Measurements from ENCODE around the gene ODAD2. TPM values are rescaled to one million over a fixed set of nuclear protein-coding genes. Genes with fewer than 3 reads are reported as not detected.

ODAD2 gene
- total RNA-seq, 1 donor: 0.72 TPM

DNA sequence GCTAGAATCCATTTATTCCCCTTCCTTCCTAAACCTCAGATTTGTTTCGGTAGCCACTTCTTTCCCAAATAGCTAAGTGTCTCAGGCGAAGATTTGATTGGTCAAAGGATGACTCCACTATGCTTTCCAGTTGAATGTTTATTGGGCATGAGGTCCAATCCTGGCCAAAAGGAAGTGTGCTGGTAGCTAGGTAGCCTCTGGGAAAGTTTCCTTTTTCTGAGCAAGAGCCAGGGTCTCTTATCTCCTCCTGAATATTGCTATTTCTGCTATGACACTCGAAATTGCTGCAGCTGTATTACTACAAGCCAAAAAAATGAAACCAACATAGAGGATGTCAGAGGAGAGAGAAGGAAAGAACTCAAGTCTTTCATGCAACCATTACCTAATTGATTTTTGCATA is 199.8 kb downstream of the ODAD2 start:
- H3K27ac ChIP-seq (ENCODE audit: low read depth, low read length): no peak overlapping the region
- H3K4me2 ChIP-seq (ENCODE audit: insufficient read depth, low read length): no peak overlapping the region
- H2AFZ ChIP-seq (ENCODE audit: low read length): no peak overlapping the region
- no peaks in the 10 kb centered on the region for H4K20me1 ChIP-seq (ENCODE audit: insufficient read depth, low read length)
- no peak overlapping the region for H3K4me3 ChIP-seq (ENCODE audit: insufficient read depth, low read length)
- H3K9me3 ChIP-seq (ENCODE audit: low read depth, low read length): no peaks in the 10 kb centered on the region
- H3K4me1 ChIP-seq (ENCODE audit: insufficient read depth, low read length): no peaks in the 10 kb centered on the region
- TF ChIP-seq, protein P1, sequence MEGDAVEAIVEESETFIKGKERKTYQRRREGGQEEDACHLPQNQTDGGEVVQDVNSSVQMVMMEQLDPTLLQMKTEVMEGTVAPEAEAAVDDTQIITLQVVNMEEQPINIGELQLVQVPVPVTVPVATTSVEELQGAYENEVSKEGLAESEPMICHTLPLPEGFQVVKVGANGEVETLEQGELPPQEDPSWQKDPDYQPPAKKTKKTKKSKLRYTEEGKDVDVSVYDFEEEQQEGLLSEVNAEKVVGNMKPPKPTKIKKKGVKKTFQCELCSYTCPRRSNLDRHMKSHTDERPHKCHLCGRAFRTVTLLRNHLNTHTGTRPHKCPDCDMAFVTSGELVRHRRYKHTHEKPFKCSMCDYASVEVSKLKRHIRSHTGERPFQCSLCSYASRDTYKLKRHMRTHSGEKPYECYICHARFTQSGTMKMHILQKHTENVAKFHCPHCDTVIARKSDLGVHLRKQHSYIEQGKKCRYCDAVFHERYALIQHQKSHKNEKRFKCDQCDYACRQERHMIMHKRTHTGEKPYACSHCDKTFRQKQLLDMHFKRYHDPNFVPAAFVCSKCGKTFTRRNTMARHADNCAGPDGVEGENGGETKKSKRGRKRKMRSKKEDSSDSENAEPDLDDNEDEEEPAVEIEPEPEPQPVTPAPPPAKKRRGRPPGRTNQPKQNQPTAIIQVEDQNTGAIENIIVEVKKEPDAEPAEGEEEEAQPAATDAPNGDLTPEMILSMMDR (IDR thresholded peaks at IDR 0.05; ENCODE audit: extremely low read depth, low read depth, low read length): no peak
- H3K79me2 ChIP-seq (ENCODE audit: insufficient read depth, low read length): no peaks in the 10 kb centered on the region
- peaks cover 14% of the 10 kb centered on the region for H3K27me3 ChIP-seq (ENCODE audit: insufficient read depth, low read length)
- DNase-seq (ENCODE audit: insufficient read length, low spot score, missing footprints): no peak
- H3K36me3 ChIP-seq (ENCODE audit: insufficient read depth, low read length): no peaks in the 10 kb centered on the region

DNA sequence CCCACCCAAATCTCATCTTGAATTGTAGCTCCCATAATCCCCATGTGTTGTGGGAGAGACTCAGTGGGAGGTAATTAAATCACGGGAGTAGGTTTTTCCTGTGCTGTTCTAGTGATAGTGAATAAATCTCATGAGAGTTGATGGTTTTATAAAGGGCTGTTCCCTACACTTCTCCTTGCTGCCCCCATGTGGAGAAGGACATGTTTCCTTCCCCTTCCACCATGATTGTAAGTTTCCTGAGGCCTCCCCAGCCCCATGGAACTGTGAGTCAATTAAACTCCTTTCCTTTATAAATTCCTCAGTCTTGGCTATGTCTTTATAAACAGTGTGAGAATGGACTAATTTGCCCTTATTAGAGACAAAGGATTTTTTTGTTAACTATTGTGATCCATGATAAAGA is 204.7 kb downstream of the ODAD2 start:
- H3K4me2 ChIP-seq (ENCODE audit: insufficient read depth, low read length): no peak overlapping the region
- no peaks in the 10 kb centered on the region for H4K20me1 ChIP-seq (ENCODE audit: insufficient read depth, low read length)
- H3K9me3 ChIP-seq (ENCODE audit: low read depth, low read length): no peaks in the 10 kb centered on the region
- H2AFZ ChIP-seq (ENCODE audit: low read length): no peak overlapping the region
- H3K79me2 ChIP-seq (ENCODE audit: insufficient read depth, low read length): no peaks in the 10 kb centered on the region
- H3K4me3 ChIP-seq (ENCODE audit: insufficient read depth, low read length): no peak overlapping the region
- peaks cover 3% of the 10 kb centered on the region for H3K4me1 ChIP-seq (ENCODE audit: insufficient read depth, low read length)
- H3K27ac ChIP-seq (ENCODE audit: low read depth, low read length): no peak overlapping the region
- TF ChIP-seq, protein P1 (IDR thresholded peaks at IDR 0.05; ENCODE audit: extremely low read depth, low read depth, low read length): peak; percentile 35
- peaks cover 10% of the 10 kb centered on the region for H3K27me3 ChIP-seq (ENCODE audit: insufficient read depth, low read length)
- H3K36me3 ChIP-seq (ENCODE audit: insufficient read depth, low read length): no peaks in the 10 kb centered on the region
- DNase-seq (ENCODE audit: insufficient read length, low spot score, missing footprints): no peak

DNA sequence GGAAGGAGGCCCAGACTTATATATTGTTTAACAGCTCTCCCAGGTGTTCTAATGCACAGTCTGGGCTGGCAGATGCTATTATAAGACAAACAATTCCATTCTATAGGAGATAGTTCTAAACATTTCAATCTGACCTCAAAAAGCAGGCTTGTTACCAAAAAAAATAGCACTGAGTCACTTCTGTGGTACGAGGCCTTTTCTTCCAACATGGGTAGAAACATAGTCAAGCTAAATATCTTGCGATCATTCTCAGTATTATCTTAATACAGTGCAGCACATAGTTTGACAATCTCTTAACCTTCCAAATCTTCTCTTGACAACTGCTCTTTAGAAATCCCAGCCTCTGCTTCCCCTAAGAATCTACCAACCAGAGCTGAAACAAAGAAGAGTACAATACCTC is 206.7 kb downstream of the ODAD2 start:
- peaks cover 8% of the 10 kb centered on the region for H3K27me3 ChIP-seq (ENCODE audit: insufficient read depth, low read length)
- no peak overlapping the region for H3K4me2 ChIP-seq (ENCODE audit: insufficient read depth, low read length)
- H3K27ac ChIP-seq (ENCODE audit: low read depth, low read length): no peak overlapping the region
- no peaks in the 10 kb centered on the region for H3K36me3 ChIP-seq (ENCODE audit: insufficient read depth, low read length)
- DNase-seq (ENCODE audit: insufficient read length, low spot score, missing footprints): no peak
- H3K4me1 ChIP-seq (ENCODE audit: insufficient read depth, low read length): peaks cover 3% of the 10 kb centered on the region
- H2AFZ ChIP-seq (ENCODE audit: low read length): no peak overlapping the region
- H3K9me3 ChIP-seq (ENCODE audit: low read depth, low read length): no peaks in the 10 kb centered on the region
- H4K20me1 ChIP-seq (ENCODE audit: insufficient read depth, low read length): no peaks in the 10 kb centered on the region
- no peaks in the 10 kb centered on the region for H3K79me2 ChIP-seq (ENCODE audit: insufficient read depth, low read length)
- TF ChIP-seq, protein P1 (IDR thresholded peaks at IDR 0.05; ENCODE audit: extremely low read depth, low read depth, low read length): no peak
- no peak overlapping the region for H3K4me3 ChIP-seq (ENCODE audit: insufficient read depth, low read length)

DNA sequence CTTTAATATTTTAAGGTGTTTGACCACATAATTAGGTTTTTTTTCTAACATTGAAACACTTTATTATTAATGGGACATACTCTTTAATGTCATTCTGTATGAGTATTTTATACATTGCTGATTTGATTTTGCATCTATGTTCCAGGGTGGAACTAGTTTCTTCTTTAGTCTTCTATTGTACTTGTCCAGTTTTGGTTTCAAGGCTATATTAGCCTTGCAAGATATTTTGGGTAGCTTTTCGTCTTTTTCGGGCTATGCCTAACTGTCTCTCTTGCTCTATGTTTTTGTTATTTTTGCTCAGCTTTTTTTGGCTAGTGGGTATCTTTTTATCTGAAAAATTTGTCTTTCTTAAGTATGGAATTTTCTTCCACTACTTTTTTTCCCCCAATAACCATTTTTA is 214.6 kb downstream of the ODAD2 start:
- TF ChIP-seq, protein P1 (IDR thresholded peaks at IDR 0.05; ENCODE audit: extremely low read depth, low read depth, low read length): no peak
- Histone ChIP-seq H3K27me3 (ENCODE audit: insufficient read depth, low read length) (peaks cover 4% of the 10 kb centered on the region), H2AFZ (ENCODE audit: low read length) (no peak overlapping the region), H3K4me3 (ENCODE audit: insufficient read depth, low read length) (no peak overlapping the region), H3K36me3 (ENCODE audit: insufficient read depth, low read length) (no peaks in the 10 kb centered on the region), H3K4me1 (ENCODE audit: insufficient read depth, low read length) (no peaks in the 10 kb centered on the region), H3K9me3 (ENCODE audit: low read depth, low read length) (no peaks in the 10 kb centered on the region), H4K20me1 (ENCODE audit: insufficient read depth, low read length) (no peaks in the 10 kb centered on the region), H3K27ac (ENCODE audit: low read depth, low read length) (no peak overlapping the region), H3K79me2 (ENCODE audit: insufficient read depth, low read length) (no peaks in the 10 kb centered on the region), H3K4me2 (ENCODE audit: insufficient read depth, low read length) (no peak overlapping the region)
- DNase-seq (ENCODE audit: insufficient read length, low spot score, missing footprints): no peak
